DMS53 (cell line): ENCODE measurements around the gene LSM14A.

ENCODE experiments used
- DNase-seq: peaks from one replicate; lab custom pipeline; 2025; lab: John Stamatoyannopoulos, UW

Gene LSM14A

DNA sequence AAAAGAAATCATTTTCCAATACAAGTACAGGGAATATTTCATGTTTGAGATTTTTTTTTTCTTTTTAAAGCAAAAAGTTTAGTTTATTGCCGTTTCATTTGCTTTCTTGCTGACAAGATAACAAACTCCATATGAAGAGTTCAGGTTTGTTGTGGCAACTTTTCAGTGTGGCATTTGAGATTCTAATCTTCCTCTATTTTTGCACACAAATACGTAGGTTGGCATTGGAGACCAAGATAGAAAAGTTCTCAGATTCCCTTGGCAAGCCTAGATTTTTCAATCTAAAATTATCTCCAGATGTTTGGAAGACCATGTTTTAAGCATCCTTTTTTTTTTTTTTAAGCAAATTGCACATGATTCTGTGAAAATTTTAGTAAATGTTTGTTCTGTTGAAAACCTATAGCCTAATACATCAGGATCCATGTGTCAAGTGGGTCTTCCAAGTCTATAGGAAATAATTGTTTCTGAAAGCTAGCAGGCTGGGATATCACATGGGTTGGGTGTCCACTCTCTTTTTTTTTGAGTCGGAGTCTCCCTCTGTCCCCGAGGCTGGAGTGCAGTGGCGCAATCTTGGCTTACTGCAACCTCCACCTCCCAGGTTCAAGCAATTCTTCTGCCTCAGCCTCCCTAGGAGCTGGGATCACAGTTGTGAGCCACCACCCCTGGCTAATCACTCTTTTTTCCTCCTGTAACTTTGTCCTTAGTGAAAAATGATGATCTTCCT, 84.7 kb downstream of the LSM14A start:
- DNase-seq, result no peak

DNA sequence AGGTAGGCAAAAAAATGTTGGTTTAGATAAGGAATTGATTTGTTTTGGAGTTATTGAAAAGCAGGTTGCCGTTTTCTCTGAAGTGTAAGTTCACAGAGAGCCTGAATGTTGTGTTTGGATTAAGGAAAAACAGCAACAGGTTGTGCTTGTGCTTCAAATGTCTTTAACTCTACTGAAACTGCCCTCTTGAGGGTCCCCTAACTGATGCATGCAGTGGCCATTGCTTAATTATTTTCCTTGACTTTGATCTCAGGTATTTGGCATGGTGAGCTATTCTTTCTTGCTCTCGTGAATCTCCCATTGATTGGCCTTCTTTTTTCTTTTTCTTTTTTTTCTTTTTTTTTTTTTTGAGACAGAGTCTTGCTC, 85.2 kb downstream of the LSM14A start:
- DNase-seq, result no peak

DNA sequence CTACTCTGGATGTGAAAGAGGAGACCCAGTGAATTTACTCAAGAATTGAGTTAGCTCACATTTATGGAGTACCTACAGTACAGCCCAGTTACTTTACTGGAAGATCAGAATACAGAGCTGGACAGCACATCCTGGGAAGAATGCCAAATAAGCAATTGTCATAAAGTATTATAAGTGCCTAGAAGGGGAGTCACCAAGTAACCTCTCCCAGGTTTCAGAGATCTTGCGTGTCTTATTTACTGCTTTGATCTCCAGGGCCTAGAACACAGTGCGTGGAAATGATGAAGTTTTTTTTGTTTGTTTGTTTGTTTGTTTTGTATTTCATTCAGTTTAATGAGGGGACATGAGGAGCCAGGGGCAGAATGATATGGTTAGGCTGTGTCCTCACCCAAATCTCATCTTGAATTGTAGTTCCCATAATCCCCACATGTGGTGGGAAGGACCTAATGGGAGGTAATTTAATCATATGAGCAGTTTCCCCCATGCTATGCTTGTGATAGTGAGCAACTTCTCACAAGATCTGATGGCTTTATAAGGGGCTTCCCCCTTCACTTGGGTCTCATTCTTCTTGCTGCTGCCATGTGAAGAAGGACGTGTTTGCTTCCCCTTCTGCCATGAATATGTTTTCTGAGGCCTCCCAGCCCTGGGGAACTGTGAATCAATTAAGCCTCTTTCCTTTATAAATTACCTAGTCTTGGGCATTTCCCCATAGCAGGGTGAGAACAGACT, 87.2 kb downstream of the LSM14A start:
- DNase-seq, result no peak

DNA sequence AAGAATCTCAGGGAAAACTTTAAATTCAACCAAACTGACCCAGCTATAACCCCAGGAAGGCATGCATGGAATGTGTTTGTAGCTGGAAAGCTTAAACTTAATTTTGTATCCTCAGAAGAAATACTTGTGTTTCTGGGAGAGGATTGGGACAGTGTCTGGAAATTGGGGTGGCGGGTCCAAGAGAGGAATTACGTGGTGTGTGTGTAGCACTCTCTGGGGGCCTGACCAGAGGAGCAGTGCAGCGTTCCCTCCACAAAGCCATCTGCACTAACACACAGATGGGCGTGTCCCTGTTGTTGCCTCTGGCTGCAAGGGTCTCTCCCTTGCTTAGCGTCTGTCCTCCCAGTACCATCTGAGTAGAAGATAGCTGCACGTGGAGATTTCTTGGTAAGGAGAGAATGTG, 88.5 kb downstream of the LSM14A start:
- DNase-seq, result no peak

DNA sequence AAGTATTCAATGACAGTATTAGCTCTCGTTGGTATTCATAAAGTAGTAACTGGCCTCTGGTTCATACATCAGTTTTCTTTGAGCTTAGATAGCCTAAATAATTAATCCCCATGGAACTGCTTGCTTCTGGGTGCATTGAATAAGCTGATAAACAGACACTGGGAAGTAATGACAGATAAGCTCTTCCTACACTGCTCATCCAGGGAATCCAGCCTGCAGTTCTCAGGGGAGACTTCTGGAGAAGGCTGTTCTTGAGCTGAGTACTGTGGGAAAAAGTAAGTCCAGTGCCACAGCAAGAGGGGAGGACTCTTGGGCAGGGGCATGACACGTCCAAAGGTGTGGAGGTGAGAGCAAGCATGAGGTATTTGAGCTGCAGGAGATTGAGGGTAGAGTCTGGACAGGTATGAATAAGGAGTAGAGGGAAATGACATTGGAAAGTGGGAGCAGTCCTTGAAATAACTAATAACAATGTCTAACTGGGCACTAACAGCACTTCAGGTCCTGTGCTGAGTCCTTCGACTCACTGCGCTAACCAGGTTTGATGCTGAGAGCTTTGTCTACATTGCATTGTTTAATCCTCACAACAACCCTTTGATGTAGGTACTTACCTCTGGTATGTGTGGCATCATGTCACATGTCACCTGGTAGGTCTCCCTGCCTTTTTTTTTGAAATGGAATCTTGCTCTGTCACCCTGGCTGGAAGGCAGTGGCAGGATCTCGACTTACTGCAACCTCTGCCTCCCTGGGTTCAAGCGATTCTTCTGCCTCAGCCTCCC, 89.2 kb downstream of the LSM14A start:
- DNase-seq, result peak; percentile 94

DNA sequence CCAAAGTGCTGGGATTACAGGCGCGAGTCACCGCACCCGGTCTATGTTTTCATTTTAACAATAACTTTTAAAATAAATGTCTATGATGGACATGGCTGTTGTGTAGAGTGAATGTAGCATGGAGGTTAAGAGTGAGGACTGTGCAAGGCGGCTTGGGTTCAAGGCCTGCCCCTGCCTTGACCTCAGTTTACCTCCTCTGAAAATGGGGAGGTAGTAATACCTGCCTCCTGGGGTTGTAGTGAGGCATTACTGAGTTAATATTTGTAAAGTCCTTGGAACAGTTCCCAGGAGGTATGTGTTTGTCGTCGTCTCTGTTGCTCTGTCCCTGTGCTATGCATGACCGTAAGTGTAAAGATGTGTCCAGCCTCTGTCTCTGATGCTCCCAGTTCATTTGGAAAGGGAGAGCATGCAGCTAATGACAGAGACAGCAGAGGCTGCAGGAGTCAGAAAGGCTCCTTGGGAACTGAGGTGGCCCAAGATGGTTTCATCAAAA, 91.5 kb downstream of the LSM14A start:
- DNase-seq, result peak; percentile 63

DNA sequence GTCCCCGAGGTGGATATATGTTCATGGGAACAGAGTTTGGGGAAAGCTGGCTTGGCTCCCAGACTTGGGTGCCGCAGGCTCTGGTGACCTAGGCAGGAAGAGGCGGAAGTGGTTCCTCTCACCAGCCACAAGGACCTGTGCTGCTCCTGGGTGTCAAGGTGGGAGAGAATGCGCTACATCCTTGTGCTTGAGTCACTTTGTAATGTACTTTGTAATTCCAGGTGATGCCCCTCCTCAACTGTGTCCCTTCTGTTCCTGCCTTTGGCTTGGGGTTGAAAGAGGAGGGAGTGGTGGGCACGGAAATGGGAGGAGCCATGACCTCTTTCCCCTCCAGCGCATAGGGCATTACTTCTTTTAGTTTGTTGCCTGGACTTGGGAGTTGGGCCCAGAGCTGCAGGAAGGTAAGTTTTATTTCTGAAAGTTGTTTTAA, 92.9 kb downstream of the LSM14A start:
- DNase-seq, result no peak

DNA sequence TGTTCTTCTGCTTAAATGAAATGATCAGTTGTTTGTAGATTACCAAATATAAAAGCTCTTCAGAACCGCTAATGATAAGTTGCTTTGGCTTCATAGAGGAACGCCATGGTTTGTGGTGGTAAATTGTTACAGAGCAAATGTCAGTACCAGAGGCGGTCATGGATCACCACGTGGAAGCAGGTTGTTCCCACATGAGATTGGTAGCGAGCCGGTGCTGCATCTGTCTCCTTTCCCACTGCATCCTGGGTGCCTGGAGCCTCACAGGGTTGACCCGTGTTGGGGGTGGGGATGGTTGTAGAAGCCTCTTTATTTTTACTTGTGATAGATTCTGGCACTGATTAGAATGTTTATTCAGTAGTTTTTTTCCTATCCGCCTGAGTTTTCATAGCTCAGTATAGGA, 96.8 kb downstream of the LSM14A start:
- no peak for DNase-seq

DNA sequence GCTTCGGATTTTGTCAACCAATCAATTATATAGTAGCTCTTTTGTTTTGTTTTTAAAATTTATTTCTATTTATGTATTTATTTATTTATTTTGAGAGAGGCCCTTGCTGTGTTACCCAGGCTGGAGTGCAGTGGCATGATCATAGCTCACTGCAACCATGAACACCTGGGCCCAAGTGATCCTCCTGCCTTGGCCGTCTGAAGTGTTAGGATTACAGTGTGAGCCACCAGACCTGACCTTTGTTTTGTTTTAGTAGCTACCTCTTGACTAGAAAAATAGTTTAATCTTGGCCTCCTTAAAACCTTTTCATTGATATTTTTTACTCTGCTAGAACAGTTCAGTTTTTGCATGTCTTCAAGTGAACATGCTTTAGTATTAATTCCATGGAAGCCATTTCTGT, 97.2 kb downstream of the LSM14A start:
- DNase-seq, result no peak

DNA sequence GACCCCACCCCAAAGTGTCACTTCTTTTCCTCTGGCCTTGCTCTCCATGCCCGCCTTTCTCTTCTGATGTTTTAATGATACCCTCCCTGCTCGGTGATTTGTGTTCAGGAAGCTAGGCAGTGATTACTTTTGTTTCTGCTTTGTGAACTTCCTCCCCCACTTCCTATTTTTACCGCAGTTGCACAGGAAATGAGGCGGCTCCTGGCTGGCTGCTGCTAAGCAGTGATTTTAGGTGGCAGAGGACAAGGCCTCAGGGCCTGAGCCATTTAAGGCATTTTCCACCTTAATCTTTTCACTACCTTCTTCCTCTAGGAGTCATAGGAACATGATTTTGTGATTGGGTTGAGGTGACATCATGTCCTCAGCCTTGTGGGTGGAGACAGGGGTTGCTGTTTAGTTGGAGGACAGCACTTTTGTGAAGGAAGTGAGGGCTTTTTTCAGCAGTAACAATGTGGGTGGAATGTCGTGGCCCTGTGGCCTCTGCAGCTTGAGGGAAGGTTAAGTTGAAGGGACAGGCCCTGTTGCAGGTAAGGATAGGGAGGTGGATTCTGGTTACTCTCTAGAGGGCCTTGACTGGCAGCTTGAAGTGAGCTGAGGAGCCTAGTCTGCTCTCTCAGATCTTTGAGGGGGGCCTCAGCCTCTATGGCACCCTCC, 97.8 kb downstream of the LSM14A start:
- peak; percentile 35 for DNase-seq

DNA sequence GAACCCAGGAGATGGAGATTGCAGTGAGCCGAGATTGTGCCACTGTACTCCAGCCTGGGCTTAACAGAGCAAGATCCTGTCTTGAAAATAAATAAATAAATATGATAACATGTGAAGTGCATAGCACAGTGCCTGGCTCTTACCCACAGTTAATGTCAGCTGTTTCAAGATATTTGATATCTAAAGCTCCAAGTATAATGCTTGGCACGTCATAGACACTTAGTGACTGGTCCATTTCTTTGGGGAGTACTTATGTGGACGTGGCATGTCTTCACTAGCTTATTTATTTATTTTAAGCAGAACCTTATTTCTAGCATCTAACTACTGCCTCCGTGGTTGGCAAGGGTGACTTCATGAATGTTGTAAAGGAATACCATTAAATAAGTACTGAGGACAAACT, 100.8 kb downstream of the LSM14A start:
- DNase-seq, result no peak

DNA sequence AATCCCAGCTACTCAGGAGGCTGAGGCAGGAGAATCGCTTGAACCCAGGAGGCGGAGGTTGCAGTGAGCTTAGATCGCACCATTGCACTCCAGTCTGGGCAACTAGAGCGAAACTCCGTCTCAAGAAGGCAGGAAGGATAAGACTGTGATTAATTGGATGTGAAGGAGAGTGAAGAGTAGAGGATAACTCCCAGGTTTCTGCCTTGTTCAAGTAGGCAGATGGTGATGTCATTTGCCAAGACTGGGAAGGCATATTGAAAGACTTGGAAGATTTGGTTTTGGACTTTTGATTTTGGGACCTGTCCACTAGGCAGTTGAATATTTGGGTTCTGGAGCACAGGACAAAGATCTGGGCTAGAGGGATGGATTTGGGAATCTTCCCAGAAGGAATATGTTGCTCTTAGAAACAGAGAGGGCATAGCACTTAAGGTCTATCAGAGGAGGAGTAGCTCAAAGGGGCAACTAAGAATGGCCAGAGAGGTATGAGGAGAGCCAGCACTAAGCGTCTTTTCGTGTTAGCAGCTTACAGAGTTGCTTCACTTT, 102.1 kb downstream of the LSM14A start:
- DNase-seq, result no peak

DNA sequence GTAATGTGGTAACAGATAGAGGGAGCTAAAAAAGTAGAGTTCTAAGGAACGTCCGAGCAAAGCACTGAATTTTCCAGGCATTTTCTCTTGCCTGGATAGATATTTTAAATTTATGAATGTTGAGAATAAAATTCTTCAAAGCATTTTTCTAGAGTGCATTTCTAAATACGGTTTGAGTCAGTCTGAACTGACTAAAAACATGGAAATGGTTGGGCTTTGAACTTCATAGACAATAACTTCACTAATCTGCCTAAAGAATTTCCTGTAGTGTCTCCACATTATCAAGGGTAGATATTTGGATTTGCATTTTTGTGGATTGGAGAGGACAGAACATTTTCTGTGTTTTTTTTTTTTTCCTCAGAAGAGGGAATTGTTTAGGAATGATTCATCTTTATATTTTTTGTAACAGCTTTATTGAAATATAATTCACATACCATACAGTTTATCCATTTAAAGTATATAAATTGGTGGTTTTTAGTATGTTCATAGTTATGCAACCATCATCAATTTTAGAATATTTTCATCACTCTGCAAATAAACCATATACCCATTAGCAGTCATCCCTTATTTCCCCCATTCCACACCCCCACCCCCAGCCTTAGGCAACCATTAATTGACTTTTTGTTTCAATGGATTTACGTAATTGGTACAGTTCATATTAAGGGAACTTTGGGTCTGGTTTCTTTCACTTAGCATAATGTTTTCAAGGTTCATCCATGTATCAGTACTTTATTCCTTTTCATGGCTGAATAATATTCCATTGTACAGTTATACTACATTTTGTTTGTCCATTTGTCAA, 102.7 kb downstream of the LSM14A start:
- DNase-seq, result no peak

DNA sequence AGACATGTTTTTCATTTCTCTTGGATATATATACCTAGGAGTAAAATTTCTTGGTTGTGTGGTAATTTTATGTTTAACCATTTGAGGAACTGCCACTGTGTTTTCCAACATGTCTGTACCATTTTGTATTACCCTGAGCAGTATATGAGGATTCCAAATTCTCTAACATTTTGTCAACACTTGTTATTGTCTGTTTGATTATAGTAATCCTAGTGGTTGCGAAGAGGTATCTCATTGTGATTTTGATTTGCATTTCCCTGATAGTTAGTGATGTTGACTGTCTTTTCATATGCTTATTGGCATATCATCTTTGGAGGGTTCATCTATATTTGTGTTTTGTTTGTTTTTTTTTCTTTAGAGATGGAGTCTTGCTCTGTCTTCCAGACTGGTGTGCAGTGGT, 103.4 kb downstream of the LSM14A start:
- no peak for DNase-seq

DNA sequence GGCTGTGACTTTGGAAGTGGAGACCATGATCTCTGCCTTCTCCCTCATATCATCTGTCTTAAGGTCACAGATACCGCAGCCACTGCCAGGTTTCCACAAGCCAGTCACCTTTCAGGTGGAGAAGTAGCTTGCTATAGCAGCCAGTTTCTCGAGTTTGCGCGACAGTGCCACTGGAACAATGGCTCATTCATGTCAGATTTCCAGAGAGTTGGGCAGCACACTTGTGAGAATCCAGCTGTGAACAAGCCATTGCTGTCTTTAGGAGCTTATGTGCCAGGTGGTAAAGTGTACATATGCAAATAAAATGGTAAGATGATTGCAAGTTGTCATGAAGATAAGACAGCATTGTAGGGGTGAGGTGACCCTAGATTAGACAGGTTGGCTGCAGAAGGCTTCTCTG, 104.3 kb downstream of the LSM14A start:
- DNase-seq, result no peak

DNA sequence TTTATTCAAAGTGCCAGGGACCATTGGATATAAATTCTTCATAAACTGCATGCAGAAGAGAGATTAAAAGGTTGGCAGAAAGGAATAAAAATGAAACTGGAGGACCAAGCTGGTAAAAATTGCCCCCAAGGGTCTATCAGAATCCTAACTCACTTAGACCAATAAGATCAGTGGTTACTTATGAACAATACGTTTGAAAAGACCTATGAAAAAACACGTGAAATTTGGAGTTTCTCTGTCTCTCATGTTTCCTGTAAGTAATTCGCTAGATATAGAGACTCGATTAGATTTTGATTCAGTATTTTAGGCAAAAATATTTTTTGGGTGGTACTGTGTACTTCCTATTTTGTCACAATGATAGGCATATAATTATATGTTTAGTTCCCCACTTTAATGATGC, 104.9 kb downstream of the LSM14A start:
- no peak for DNase-seq

DNA sequence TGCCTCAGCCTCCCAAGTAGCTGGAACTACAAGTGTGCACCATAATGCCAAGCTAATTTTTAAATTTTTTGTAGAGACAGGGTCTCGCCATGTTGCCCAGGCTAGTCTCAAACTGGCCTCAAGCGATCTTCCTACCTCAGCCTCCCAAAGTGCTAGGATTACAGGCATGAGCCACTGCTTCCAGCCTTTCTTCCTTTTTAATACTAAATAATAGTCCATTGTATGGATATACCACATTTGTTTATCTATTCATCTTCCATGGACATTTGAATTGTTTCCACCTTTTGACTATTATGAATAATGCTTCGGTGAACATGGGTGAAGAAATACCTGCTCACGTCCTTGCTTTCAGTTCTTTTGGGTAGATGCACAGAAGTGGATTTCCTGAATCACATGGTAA, 106.5 kb downstream of the LSM14A start:
- DNase-seq, result no peak
